HepG2 (cell line): ENCODE results near the gene CD93. TPM values are rescaled to one million over a fixed set of nuclear protein-coding genes. Genes with fewer than 3 reads are reported as not detected.

Source experiments
- ATAC-seq: fragments of 200-7000 bp; cut with Tn5 transposase; 3 replicates; pipeline ENCODE4 v1.9.1; 2020; ENCODE audit warnings: mild to moderate bottlenecking, moderate library complexity
- BruUV-seq: library from RNA; stranded (reverse); fragments of 400-500 nt; replicated peaks from 2 replicates; lab custom pipeline; 2021; lab: Mats Ljungman, UMichigan
- CTCF ChIA-PET: fragments of 300-600 bp; formaldehyde crosslinking; extraction: SDS; loops from one replicate; lab custom pipeline; 2021; ENCODE audit warnings: low total read pairs, inconsistent platforms, low intra/inter-chr PET ratio; lab: Yijun Ruan, JAX
- POLR2A ChIA-PET: fragments of 350-600 bp; sonication (Branson Sonifier 250); formaldehyde crosslinking; loops from one replicate; lab custom pipeline; 2020; ENCODE audit warnings: antibody characterized with exemption, inconsistent platforms; lab: Yijun Ruan, JAX
- DNase-seq: peaks from one replicate; pipeline ENCODE4 v3.0.0-alpha.2; 2015; ENCODE audit warnings: low spot score
- FAIRE-seq: peaks from 3 replicates; lab custom pipeline; 2011; peaks lifted over from hg19 to GRCh38; lab: Jason Lieb, UNC
- H2AFZ ChIP-seq: one replicate; pipeline ENCODE4 v1.6.1; 2011; ENCODE audit warnings: low read length, inconsistent platforms
- H3K27ac ChIP-seq: fragments of 300-600 bp; 3 replicates; pipeline ENCODE4 v1.8.0; 2011; ENCODE audit warnings: mixed run types, mild to moderate bottlenecking, mixed read lengths, low read length, inconsistent platforms; ENCODE audit not compliant: insufficient read depth; ENCODE audit errors: extremely low read length
- H3K27me3 ChIP-seq, 2 experiments: fragments of 200-600 bp in 1 of 2; 2 replicates in 1 of 2; 3 replicates in 1 of 2; pipeline versions ENCODE4 v1.6.0 to v1.8.0; 2011; ENCODE audit warnings: low read length in 2 of 2, mild to moderate bottlenecking in 2 of 2, moderate library complexity in 2 of 2, inconsistent platforms in 1 of 2; ENCODE audit not compliant: insufficient read depth in 2 of 2, control insufficient read depth in 1 of 2
- H3K36me3 ChIP-seq, 2 experiments: fragments of 200-600 bp in 1 of 2; replicated peaks in 1 of 2; 2 replicates in 1 of 2; 3 replicates in 1 of 2; pipeline versions ENCODE4 v1.5.1 to v1.8.0; 2011; ENCODE audit warnings: low read length in 2 of 2, inconsistent platforms in 1 of 2; ENCODE audit not compliant: insufficient read depth in 2 of 2, control insufficient read depth in 1 of 2
- H3K4me1 ChIP-seq: 2 replicates; pipeline ENCODE4 v1.5.1; 2012; ENCODE audit warnings: low read length, inconsistent platforms; ENCODE audit not compliant: insufficient read depth
- H3K4me2 ChIP-seq: 2 replicates; pipeline ENCODE4 v1.6.0; 2011; ENCODE audit warnings: low read depth, low read length, inconsistent platforms
- H3K4me3 ChIP-seq, 3 experiments: fragments of 200-600 bp in 1 of 3; sonication (generic), shearing (Covaris generic) in 1 of 3; replicated peaks in 1 of 3; 2 replicates each; pipeline ENCODE4 v1.5.1; 2011 to 2016; ENCODE audit warnings: low read length in 3 of 3, inconsistent platforms in 2 of 3, low read depth in 2 of 3, mild to moderate bottlenecking in 2 of 3, control low read depth in 1 of 3, mixed read lengths in 1 of 3; ENCODE audit not compliant: insufficient read depth in 1 of 3
- H3K79me2 ChIP-seq: one replicate; pipeline ENCODE4 v1.6.1; 2011; ENCODE audit warnings: low read length, inconsistent platforms; ENCODE audit not compliant: insufficient read depth
- H3K9ac ChIP-seq: 2 replicates; pipeline ENCODE4 v1.6.0; 2011; ENCODE audit warnings: mild to moderate bottlenecking, low read depth, low read length, inconsistent platforms; ENCODE audit not compliant: insufficient read depth
- H3K9me3 ChIP-seq: 2 replicates; pipeline ENCODE4 v1.5.1; 2012; ENCODE audit warnings: mild to moderate bottlenecking, low read length
- H4K20me1 ChIP-seq: 2 replicates; pipeline ENCODE4 v1.6.0; 2011; ENCODE audit warnings: inconsistent platforms, mild to moderate bottlenecking, low read length, moderate library complexity; ENCODE audit not compliant: insufficient read depth
- ARID2 ChIP-seq: sonication (generic); formaldehyde crosslinking; IDR thresholded peaks from 2 replicates; pipeline ENCODE4 v1.8.1; 2022; ENCODE audit warnings: mild to moderate bottlenecking, missing genetic modification reagents, borderline replicate concordance
- BRD4 ChIP-seq: sonication (generic); formaldehyde crosslinking; IDR thresholded peaks from 2 replicates; pipeline ENCODE4 v1.4.0; 2020; ENCODE audit warnings: missing genetic modification reagents
- NFKB2 ChIP-seq: sonication (generic); formaldehyde crosslinking; IDR thresholded peaks from 2 replicates; pipeline ENCODE4 v1.4.0; 2020; ENCODE audit warnings: missing genetic modification reagents, borderline replicate concordance
- PHF8 ChIP-seq: sonication (generic); formaldehyde crosslinking; IDR thresholded peaks from 2 replicates; pipeline ENCODE4 v1.5.0; 2020; ENCODE audit warnings: missing genetic modification reagents
- POGZ ChIP-seq: sonication (generic); formaldehyde crosslinking; IDR thresholded peaks from 2 replicates; pipeline ENCODE4 v1.4.0; 2020; ENCODE audit warnings: mild to moderate bottlenecking, missing genetic modification reagents
- RXRA ChIP-seq: sonication (generic); formaldehyde crosslinking; IDR thresholded peaks from 2 replicates; pipeline ENCODE4 v1.5.1; 2020; ENCODE audit warnings: missing genetic modification reagents
- STAG1 ChIP-seq: sonication (generic); formaldehyde crosslinking; IDR thresholded peaks from 2 replicates; pipeline ENCODE4 v1.4.0; 2020; ENCODE audit warnings: missing genetic modification reagents
- ZBTB21 ChIP-seq: sonication (generic); formaldehyde crosslinking; IDR thresholded peaks from 2 replicates; pipeline ENCODE4 v1.4.0; 2020; ENCODE audit warnings: missing genetic modification reagents
- ZNF232 ChIP-seq: sonication (generic); formaldehyde crosslinking; IDR thresholded peaks from 2 replicates; pipeline ENCODE4 v1.4.0; 2020; ENCODE audit warnings: missing genetic modification reagents, borderline replicate concordance
- ZNF430 ChIP-seq: sonication (generic); formaldehyde crosslinking; IDR thresholded peaks from 2 replicates; pipeline ENCODE4 v1.9.0; 2021; ENCODE audit warnings: mild to moderate bottlenecking, missing genetic modification reagents
- ZNF468 ChIP-seq: sonication (generic); formaldehyde crosslinking; IDR thresholded peaks from 2 replicates; pipeline ENCODE4 v1.8.0; 2022; ENCODE audit warnings: mild to moderate bottlenecking, moderate library complexity, missing genetic modification reagents
- ZNF501 ChIP-seq: sonication (generic); formaldehyde crosslinking; IDR thresholded peaks from 2 replicates; pipeline ENCODE4 v1.5.1; 2020; ENCODE audit warnings: mild to moderate bottlenecking, moderate library complexity, missing genetic modification reagents
- ZNF776 ChIP-seq: sonication (generic); formaldehyde crosslinking; IDR thresholded peaks from 2 replicates; pipeline ENCODE4 v1.4.0; 2020; ENCODE audit warnings: mild to moderate bottlenecking, missing genetic modification reagents
- ZNF781 ChIP-seq: sonication (generic); formaldehyde crosslinking; IDR thresholded peaks from 2 replicates; pipeline ENCODE4 v1.5.1; 2020; ENCODE audit warnings: borderline replicate concordance, mild to moderate bottlenecking, missing genetic modification reagents; ENCODE audit errors: not compliant biosample characterization
- ZNF816 ChIP-seq: sonication (generic); formaldehyde crosslinking; IDR thresholded peaks from 2 replicates; pipeline ENCODE4 v1.8.0; 2022; ENCODE audit warnings: missing genetic modification reagents, mild to moderate bottlenecking, borderline replicate concordance
- WGBS: methylation state at CpG from one replicate; pipeline ENCODE4 v1.1.6; 2017; ENCODE audit warnings: low lambda C conversion rate; 5-methylcytosine and 5-hydroxymethylcytosine counted together
- in situ Hi-C: cut with HindIII; loops from 2 replicates; pipeline ENCODE4 v1.10.0; 2017; ENCODE audit warnings: low pct_unique_long_range_greater_than_20kb; ENCODE audit not compliant: extremely low pct_ligation_motif_present
- intact Hi-C: fragments of 100-400 bp; cut with micrococcal nuclease; formaldehyde crosslinking; loops from one replicate; pipeline ENCODE4 v1.10.0; 2022; ENCODE audit not compliant: unreplicated experiment
- polyA plus RNA-seq, 8 experiments: library from polyadenylated mRNA; depleted of rRNA in 3 of 8; stranded (reverse) in 7 of 8; unstranded in 1 of 8; fragments of >200 nt; fragmentation: Illumina TruSeq in 4 of 8; extraction: Trizol in 4 of 8; gene quantifications; 2 replicates each; pipeline versions ENCODE4 v1.2.1 to v1.2.3, GENCODE V29; 2011 to 2016; ENCODE audit warnings: low read depth in 4 of 8, missing spikeins in 1 of 8, mixed read lengths in 1 of 8; ENCODE audit not compliant: insufficient read depth in 1 of 8
- total RNA-seq, 5 experiments: library from RNA; depleted of rRNA; stranded (reverse); fragments of >200 nt; fragmentation: Illumina TruSeq; extraction: Trizol; gene quantifications; 2 replicates each; pipeline ENCODE4 v1.2.3, GENCODE V29; 2016; ENCODE audit warnings: low read depth in 1 of 5
- TF ChIP-seq, protein P1 (sequence below): sonication (generic); formaldehyde crosslinking; IDR thresholded peaks from 2 replicates; pipeline ENCODE4 v1.8.0; 2022; ENCODE audit warnings: mild to moderate bottlenecking, missing genetic modification reagents, moderate library complexity
- TF ChIP-seq, protein P2 (sequence below): sonication (generic); formaldehyde crosslinking; IDR thresholded peaks from 2 replicates; pipeline ENCODE4 v1.4.0; 2020; ENCODE audit warnings: missing genetic modification reagents
- TF ChIP-seq, protein P3 (sequence below): sonication (generic); formaldehyde crosslinking; conservative IDR thresholded peaks from 2 replicates; pipeline ENCODE4 v1.4.0; 2020; ENCODE audit warnings: mild to moderate bottlenecking, missing genetic modification reagents, moderate library complexity

The CD93 gene
- total and polyA plus RNA-seq, 2 of the 13 experiments (the other 11 are each of a cell fraction or from before 2014, with no cell fraction given), result not detected

DNA sequence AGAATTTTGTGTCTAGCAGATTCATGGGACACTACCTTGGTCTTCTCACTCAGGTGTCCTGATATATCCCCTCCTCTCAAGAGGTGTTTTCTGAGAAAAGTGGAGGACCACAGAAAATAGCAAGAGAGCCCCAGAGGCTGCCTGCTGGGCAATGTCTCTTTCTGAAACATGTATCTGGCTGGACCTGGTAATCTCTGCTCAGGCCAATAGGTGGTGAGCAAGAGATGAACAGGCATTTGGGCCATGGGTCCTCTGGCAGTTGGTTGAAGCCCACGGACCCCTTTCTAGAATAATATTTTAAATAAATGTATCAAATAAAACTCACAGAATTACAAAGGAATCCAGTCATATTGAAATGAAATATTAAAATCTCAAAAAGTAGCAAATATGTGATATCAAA lies 27.9 kb downstream of the CD93 start (continued):
- no peak for TF ChIP-seq PHF8 (CRISPR knock-in tag)
- no peak for TF ChIP-seq NFKB2 (CRISPR knock-in tag)
- no peak for TF ChIP-seq ZNF816 (CRISPR knock-in tag)
- TF ChIP-seq BRD4 (CRISPR knock-in tag), result no peak
- peak; percentile 32; the same call in 1 of the 2 replicates for TF ChIP-seq STAG1
- no peak for TF ChIP-seq ZNF501
- TF ChIP-seq ZNF468 (CRISPR knock-in tag), result no peak

DNA sequence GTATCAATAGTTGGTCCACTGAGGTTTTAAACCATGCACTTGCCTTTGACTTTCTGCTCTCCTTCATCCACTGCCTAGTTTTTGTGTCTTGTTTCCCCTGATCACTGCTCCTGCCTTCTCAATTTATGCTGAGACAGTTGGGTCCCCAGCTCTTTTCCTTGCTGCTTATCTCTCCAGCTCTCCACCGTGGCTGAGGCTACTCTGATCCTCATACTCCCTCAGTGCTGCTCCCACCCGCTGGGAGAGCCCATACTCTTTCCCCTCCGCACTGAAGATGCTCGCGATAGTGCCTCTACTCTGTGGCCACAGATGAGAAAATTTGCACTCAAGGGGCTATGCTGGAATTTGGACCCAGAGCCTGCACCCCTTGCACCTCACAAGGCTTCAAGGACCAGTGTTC lies 33.2 kb downstream of the CD93 start:
- intact Hi-C loops (no loop called here), in situ Hi-C loops (no loop called here)
- H3K79me2 ChIP-seq, result no peaks in the 10 kb centered on the region
- no peaks in the 10 kb centered on the region for H3K9me3 ChIP-seq
- H3K27ac ChIP-seq, result no peak overlapping the region
- FAIRE-seq (no peak), DNase-seq (no peak), ATAC-seq (no peak)
- no peak overlapping the region for H2AFZ ChIP-seq
- CTCF ChIA-PET, result no interaction called here
- H3K27me3 ChIP-seq, result peaks cover 3 to 28% of the 10 kb centered on the region in 2 experiments; a peak in 4 of 5 replicates
- no peak overlapping the region for H3K4me3 ChIP-seq
- H4K20me1 ChIP-seq, result no peaks in the 10 kb centered on the region
- H3K4me1 ChIP-seq, result no peaks in the 10 kb centered on the region
- H3K36me3 ChIP-seq, result no peaks in the 10 kb centered on the region
- no peak overlapping the region for H3K4me2 ChIP-seq
- POLR2A ChIA-PET, result no interaction called here
- 16% methylated on average over 5 of the region's 5 CpGs for WGBS
- H3K9ac ChIP-seq, result no peak overlapping the region
- no TSS peak for BruUV-seq
- TF ChIP-seq, protein P1, sequence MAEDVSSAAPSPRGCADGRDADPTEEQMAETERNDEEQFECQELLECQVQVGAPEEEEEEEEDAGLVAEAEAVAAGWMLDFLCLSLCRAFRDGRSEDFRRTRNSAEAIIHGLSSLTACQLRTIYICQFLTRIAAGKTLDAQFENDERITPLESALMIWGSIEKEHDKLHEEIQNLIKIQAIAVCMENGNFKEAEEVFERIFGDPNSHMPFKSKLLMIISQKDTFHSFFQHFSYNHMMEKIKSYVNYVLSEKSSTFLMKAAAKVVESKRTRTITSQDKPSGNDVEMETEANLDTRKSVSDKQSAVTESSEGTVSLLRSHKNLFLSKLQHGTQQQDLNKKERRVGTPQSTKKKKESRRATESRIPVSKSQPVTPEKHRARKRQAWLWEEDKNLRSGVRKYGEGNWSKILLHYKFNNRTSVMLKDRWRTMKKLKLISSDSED (CRISPR knock-in tag), result no peak
- TF ChIP-seq ZNF776, result no peak
- TF ChIP-seq ZBTB21 (CRISPR knock-in tag), result no peak
- TF ChIP-seq ZNF232 (CRISPR knock-in tag), result no peak
- no peak for TF ChIP-seq ARID2 (CRISPR knock-in tag)
- no peak for TF ChIP-seq RXRA (CRISPR knock-in tag)
- no peak for TF ChIP-seq ZNF430 (CRISPR knock-in tag)
- TF ChIP-seq, protein P2, sequence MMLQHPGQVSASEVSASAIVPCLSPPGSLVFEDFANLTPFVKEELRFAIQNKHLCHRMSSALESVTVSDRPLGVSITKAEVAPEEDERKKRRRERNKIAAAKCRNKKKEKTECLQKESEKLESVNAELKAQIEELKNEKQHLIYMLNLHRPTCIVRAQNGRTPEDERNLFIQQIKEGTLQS, result no peak
- TF ChIP-seq, protein P3, sequence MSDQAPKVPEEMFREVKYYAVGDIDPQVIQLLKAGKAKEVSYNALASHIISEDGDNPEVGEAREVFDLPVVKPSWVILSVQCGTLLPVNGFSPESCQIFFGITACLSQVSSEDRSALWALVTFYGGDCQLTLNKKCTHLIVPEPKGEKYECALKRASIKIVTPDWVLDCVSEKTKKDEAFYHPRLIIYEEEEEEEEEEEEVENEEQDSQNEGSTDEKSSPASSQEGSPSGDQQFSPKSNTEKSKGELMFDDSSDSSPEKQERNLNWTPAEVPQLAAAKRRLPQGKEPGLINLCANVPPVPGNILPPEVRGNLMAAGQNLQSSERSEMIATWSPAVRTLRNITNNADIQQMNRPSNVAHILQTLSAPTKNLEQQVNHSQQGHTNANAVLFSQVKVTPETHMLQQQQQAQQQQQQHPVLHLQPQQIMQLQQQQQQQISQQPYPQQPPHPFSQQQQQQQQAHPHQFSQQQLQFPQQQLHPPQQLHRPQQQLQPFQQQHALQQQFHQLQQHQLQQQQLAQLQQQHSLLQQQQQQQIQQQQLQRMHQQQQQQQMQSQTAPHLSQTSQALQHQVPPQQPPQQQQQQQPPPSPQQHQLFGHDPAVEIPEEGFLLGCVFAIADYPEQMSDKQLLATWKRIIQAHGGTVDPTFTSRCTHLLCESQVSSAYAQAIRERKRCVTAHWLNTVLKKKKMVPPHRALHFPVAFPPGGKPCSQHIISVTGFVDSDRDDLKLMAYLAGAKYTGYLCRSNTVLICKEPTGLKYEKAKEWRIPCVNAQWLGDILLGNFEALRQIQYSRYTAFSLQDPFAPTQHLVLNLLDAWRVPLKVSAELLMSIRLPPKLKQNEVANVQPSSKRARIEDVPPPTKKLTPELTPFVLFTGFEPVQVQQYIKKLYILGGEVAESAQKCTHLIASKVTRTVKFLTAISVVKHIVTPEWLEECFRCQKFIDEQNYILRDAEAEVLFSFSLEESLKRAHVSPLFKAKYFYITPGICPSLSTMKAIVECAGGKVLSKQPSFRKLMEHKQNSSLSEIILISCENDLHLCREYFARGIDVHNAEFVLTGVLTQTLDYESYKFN (CRISPR knock-in tag), result no peak
- no peak for TF ChIP-seq POGZ (CRISPR knock-in tag)
- TF ChIP-seq ZNF781 (CRISPR knock-in tag), result no peak
